ENCODE data around the gene RPA3.
A peak's percentile ranks its signal among the peaks of the same experiment; 100 is the strongest.

RPA3 gene

GRCh38 chr7:7731732-7732131 lies 13.3 kb upstream of the RPA3 start:
- no peak for DNase-seq

GRCh38 chr7:7720750-7721621 lies 2.6 kb upstream of the RPA3 start:
- no peak for DNase-seq

- DNase-seq: no peak
Observed at GRCh38 chr7:7720193-7720592, 1.8 kb upstream of the RPA3 start.

- peak; percentile 27 for DNase-seq
Observed at GRCh38 chr7:7719236-7719635, 829 bp upstream of the RPA3 start.

GRCh38 chr7:7713730-7714129 lies 4.7 kb downstream of the RPA3 start:
- DNase-seq: no peak

DNA sequence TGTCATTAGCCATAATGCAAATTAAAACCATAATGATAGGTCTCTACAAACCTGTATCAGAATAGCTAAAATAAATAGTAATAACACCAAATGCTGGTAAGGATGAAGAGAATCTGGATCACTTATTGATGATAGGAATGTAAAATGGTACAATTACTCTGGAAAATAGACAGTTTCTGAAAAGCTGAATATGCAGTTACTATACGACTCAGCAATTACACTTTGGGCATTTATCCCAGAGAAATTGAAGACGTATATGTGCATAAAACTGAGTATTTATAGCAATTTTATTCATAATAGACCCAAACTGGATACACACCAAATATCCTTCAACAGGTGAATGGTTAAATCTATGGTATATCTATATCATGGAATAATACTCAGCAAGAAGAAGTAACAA lies 7.9 kb downstream of the RPA3 start:
- no peak for DNase-seq

DNA sequence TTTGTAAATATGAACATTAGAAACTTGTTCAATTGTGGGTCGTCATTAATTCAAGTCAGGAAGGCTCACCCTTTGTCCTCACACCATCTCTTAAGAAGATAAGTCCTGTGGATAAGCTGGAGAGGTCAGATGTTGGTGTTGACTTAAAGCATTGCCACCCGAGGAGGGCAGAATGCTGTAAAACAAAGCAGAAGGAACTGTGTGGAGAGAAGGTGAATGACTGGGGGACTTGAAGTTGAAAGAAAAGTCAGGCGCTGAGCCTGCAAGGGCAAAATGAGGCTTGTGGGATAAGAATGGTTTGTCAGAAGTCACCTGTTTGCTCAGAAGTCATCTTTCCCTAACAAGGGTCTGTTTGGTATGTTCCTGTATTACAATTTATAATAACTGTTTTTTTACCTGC lies 9.1 kb downstream of the RPA3 start:
- DNase-seq: no peak

DNA sequence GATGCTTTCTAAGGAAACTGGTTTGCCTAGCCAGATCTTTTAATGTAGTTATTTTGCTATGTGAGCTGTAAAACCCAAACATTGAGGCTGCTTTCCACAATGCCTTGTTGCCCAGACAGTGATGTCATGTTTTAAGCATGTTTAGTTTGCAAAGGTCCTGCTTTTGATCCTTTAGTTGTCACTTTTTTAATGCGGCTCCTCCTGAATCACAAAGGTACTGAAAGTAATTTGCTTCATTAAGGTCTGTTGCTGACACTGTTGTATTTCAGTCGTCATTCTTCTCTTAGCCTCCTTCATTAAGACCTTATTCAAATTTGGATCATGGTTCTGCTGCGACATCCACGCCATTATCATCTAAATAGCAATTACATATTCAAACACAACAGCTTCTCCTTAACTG lies 10.6 kb downstream of the RPA3 start:
- DNase-seq: no peak

GRCh38 chr7:7707246-7707645 lies 11.2 kb downstream of the RPA3 start:
- no peak for DNase-seq

DNA sequence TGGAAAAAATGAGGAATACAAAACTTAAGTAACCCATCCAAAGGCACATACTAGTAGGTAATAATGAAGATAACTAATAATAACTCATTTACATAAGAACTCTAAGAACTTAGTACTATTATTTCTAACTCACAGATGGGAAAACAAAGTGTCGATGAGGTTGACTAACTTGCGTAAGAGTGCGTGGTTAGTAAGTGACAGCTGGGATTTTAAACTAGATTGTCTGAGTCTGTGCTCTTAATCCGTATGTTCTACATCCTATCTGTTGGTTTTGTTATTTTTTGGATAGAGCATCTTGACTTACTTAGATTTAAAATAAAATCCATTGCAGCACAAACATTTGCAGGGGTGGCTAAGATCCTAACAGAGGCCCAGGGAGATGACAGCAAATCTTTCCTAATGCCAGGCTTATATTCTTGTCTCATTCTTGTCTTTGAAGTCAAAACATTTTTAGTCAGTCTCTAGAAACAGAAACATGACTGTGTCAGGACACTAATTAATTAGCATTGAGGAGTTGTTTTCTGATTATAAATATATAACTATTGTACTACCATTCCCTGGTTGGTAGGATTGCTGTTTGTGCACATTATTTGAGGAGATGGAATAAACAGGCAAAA lies 11.7 kb downstream of the RPA3 start:
- DNase-seq: no peak

- no peak for DNase-seq
Observed at GRCh38 chr7:7706101-7706511, 12.3 kb downstream of the RPA3 start.

DNA sequence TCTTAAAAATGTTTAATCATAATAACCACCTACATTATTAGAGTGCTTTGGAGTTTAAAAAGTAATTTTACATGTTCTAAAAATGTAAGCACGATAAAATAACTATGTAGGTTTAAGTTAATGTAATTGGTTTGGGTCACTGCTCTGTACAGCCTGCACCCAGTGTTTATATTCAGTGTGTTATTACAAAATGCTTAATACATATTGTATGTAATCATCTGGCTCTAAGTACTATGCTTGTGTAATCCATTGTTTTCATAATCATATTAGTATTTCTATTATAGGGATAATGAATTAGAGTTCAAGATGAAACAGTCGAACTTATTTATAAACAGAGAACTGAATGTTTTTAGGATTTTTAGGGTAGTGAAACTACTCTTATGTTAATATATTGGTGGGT lies 13.1 kb downstream of the RPA3 start:
- no peak for DNase-seq

DNA sequence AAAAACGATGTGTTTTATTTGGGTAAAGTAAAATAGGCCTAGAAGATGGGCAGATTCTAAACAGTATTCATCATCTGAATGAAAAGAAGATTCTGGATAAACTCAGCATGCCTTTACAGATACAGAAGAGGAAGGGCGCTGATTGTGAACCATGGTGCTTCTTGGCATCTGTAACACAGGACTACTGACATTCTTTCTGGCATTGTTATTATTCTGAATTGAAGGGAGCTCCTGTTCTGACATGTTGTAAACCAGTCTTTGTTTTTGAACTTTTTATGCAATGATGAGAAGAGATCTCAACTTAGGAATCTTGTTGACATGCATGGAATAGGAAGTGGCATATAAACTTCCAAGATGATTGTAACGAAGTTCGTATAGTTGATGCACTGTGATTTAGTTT lies 13.5 kb downstream of the RPA3 start:
- DNase-seq: no peak

- DNase-seq: no peak
Observed at GRCh38 chr7:7703427-7703826, 15.0 kb downstream of the RPA3 start.

DNA sequence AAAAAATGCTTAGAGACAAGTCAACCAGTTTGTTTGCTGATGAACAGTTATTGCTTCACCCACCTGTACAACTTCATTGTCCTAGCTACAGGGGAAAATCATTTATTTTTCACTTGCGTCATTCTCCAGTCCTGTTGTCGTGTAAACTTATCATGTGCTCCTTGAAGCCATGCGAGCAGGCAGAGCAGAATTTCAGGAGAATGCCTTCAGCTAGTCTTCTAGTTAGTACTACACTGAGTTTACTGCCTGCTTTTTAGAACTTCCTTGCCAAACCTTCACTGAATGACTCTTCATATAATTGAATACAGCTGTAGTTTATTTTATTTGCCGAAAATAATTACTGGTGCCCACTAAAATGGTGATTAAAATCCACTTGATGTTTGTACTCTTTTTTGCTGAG lies 15.6 kb downstream of the RPA3 start:
- DNase-seq: no peak

DNA sequence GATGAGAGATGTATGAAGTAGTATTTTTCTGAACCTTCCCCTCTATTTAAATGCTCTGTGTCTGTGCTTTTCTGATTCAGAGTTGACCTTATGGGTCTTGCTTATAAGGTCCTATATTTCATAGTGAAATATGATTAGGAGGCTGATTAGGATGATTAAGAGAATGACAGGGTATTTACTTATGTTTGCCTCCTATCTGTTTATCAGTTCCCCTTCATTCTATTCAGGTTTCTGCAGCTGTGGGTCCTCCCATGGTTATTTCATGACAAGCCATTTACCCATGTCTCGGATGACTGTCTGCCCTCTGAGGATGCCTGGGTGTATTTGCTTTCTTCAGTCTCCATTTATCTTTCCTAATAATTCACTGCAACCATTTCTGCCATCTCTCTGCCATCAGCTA lies 16.9 kb downstream of the RPA3 start:
- DNase-seq: no peak

DNA sequence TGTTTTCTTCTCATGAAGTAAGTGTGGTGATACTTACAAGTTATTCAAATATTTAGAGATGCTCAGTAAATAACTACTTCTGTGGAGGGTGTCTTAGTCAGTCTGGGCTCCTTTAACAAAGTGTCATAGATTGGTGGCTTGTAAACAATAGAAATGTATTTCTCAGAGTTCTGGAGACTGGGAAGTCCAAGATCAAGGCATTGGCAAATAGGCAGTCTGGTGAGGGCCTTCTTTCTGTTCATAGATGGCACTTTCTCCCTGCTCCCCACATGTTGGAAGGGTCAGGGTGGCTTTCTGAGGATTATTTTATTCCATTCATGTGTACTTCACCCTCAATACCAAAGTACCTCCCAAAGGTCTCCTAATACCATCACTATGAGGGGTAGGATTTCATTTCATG lies 18.4 kb downstream of the RPA3 start:
- no peak for DNase-seq

DNA sequence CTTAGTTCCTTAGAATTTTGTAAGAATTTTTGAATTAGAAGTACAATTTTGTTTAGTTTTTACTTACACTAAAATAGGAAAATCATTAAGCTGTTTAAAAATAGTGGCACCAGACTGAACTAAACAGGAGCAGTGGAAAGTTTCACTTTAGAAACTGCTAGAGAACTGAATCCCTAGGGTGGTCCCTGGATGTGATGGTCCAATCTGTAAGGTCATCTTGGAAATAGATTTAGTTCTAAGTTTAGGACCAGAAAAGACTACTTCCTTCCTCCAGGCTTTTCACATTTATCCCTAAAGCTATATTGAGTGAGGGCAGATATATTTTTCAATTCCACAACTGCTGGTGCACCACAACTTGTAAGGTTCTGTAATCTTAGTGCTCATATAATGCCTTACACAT lies 19.0 kb downstream of the RPA3 start:
- no peak for DNase-seq

DNA sequence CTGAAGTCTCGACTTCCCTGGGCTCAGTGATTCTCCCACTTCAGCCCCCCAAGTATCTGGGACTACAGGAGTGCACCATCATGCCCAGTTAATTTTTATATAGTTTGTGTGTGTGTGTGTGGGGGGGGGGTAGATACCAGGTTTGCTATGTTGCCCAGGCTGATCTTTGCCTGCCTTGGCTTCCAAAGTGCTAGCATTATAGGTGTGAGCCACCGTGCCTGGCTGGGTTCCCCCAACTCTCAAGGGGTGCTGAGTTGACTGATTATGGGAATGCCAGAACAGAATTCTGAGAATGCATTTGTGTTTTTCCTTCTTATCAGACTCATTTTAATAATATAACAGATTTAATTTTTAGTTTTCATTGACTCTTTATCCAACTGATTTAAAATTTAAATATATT lies 19.5 kb downstream of the RPA3 start:
- DNase-seq: no peak

DNA sequence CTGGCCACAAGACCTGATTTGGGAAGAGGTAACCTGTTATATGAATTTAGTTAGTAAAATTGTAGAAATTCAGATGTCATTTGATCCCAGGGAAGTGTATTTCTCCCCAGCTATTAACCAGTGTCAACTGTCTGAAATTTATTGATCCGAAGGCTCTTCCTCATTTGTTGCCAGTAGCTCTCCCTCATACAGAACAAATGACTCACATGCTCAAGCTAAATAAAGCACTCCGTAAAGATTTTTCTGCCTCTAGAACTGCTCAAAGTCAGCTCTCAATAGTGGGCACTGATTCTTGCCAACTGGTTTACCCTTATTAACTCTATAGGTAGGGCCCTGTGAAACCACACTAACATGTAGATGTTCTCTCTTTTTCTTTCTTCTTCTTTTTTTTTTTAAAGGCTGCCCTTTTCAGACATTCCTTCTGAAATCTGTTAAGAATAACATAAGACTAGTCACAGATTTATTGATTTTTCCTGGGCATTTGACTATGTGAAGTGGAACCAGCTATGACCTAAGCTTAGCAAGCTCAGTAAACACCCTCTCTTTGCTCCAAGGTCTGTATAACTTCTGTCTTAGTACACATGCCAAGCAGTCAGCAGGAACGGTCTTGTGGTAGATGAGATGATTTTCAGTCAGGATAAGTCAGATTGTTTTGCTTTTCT lies 21.8 kb downstream of the RPA3 start:
- DNase-seq: no peak

- peak; percentile 38 for DNase-seq
Observed at GRCh38 chr7:7695111-7695817, 23.1 kb downstream of the RPA3 start.

DNA sequence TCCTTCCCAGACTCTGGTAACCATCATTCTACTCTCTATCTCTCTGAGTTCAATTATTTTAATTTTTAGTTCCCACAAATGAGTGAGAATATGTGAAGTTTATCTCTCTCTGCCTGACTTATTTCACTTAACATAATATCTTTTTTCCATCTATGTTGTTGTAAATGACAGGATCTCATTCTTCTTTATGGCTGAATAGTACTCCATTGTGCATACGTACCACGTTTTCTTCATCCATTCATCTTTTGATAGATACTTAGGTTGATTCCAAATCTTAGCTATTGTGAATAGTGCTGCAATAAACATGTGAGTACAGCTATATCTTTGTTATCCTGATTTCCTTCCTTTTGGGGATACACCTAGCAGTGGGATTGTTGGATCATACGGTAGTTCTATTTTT lies 23.9 kb downstream of the RPA3 start:
- no peak for DNase-seq

- DNase-seq: no peak
Observed at GRCh38 chr7:7693881-7694280, 24.5 kb downstream of the RPA3 start.

- no peak for DNase-seq
Observed at GRCh38 chr7:7688956-7689355, 29.5 kb downstream of the RPA3 start.
